Thyroid gland (tissue), 4 donors: Measurements from ENCODE around the gene ARFGEF3. TPM values are rescaled to one million over a fixed set of nuclear protein-coding genes. Genes with fewer than 3 reads are reported as not detected.
A peak's percentile ranks its signal among the peaks of the same experiment; 100 is the strongest.

ENCODE experiments used
- DNase-seq, 2 donors: peaks; one replicate each; pipeline ENCODE4 v3.0.0-alpha.2; 2019
- H3K27ac ChIP-seq, 3 donors: fragments of 200-600 bp; sonication (generic); 1 replicate in 2 of 3; 2 replicates in 1 of 3; pipeline ENCODE4 v1.5.1; 2016 to 2019; ENCODE audit warnings: mild to moderate bottlenecking in 1 of 3, moderate library complexity in 1 of 3
- H3K27me3 ChIP-seq: fragments of 200-600 bp; sonication (generic); one replicate; pipeline ENCODE4 v1.5.1; 2019
- H3K36me3 ChIP-seq, 2 donors: fragments of 200-600 bp; sonication (generic); one replicate each; pipeline ENCODE4 v1.5.1; 2016 to 2019
- H3K4me1 ChIP-seq, 2 donors: fragments of 200-600 bp; sonication (generic); one replicate each; pipeline ENCODE4 v1.5.1; 2017 to 2019
- H3K4me3 ChIP-seq, 3 donors: fragments of 200-600 bp; sonication (generic); replicated peaks in 1 of 3; 1 replicate in 2 of 3; 2 replicates in 1 of 3; pipeline ENCODE4 v1.5.1; 2016; ENCODE audit warnings: mild to moderate bottlenecking in 1 of 3
- H3K9me3 ChIP-seq: fragments of 200-600 bp; sonication (generic); one replicate; pipeline ENCODE4 v1.5.1; 2017
- CTCF ChIP-seq, 6 experiments: fragments of 200-600 bp in 3 of 6; fragments of 450-650 bp in 3 of 6; sonication (generic) in 3 of 6; IDR thresholded peaks; one replicate each; pipeline ENCODE4 v1.5.1; 2016 to 2019; ENCODE audit warnings: antibody characterized with exemption in 6 of 6, mild to moderate bottlenecking in 2 of 6, inconsistent platforms in 1 of 6, moderate library complexity in 1 of 6
- POLR2A ChIP-seq, 2 donors: fragments of 450-650 bp; IDR thresholded peaks; one replicate each; pipeline ENCODE4 v1.6.1; 2017; ENCODE audit warnings: antibody characterized with exemption in 2 of 2, mild to moderate bottlenecking in 2 of 2, moderate library complexity in 1 of 2
- WGBS, 2 donors: methylation state at CpG; one replicate each; pipeline ENCODE4 v1.1.5; 2017; 5-methylcytosine and 5-hydroxymethylcytosine counted together
- intact Hi-C: fragments of 100-400 bp; cut with DNase I; formaldehyde crosslinking; loops from one replicate; pipeline ENCODE4 v1.15.1; 2023
- total RNA-seq, 4 donors: library from RNA; depleted of rRNA; stranded (reverse); fragments of >200 nt; gene quantifications; one replicate each; pipeline ENCODE4 v1.2.3, GENCODE V29; 2016

ARFGEF3 gene, protein sequence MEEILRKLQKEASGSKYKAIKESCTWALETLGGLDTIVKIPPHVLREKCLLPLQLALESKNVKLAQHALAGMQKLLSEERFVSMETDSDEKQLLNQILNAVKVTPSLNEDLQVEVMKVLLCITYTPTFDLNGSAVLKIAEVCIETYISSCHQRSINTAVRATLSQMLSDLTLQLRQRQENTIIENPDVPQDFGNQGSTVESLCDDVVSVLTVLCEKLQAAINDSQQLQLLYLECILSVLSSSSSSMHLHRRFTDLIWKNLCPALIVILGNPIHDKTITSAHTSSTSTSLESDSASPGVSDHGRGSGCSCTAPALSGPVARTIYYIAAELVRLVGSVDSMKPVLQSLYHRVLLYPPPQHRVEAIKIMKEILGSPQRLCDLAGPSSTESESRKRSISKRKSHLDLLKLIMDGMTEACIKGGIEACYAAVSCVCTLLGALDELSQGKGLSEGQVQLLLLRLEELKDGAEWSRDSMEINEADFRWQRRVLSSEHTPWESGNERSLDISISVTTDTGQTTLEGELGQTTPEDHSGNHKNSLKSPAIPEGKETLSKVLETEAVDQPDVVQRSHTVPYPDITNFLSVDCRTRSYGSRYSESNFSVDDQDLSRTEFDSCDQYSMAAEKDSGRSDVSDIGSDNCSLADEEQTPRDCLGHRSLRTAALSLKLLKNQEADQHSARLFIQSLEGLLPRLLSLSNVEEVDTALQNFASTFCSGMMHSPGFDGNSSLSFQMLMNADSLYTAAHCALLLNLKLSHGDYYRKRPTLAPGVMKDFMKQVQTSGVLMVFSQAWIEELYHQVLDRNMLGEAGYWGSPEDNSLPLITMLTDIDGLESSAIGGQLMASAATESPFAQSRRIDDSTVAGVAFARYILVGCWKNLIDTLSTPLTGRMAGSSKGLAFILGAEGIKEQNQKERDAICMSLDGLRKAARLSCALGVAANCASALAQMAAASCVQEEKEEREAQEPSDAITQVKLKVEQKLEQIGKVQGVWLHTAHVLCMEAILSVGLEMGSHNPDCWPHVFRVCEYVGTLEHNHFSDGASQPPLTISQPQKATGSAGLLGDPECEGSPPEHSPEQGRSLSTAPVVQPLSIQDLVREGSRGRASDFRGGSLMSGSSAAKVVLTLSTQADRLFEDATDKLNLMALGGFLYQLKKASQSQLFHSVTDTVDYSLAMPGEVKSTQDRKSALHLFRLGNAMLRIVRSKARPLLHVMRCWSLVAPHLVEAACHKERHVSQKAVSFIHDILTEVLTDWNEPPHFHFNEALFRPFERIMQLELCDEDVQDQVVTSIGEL (N-terminal part only)
- total RNA-seq = 1 to 10 TPM; 2.4 to 7.2 (median 4.4) TPM

DNA sequence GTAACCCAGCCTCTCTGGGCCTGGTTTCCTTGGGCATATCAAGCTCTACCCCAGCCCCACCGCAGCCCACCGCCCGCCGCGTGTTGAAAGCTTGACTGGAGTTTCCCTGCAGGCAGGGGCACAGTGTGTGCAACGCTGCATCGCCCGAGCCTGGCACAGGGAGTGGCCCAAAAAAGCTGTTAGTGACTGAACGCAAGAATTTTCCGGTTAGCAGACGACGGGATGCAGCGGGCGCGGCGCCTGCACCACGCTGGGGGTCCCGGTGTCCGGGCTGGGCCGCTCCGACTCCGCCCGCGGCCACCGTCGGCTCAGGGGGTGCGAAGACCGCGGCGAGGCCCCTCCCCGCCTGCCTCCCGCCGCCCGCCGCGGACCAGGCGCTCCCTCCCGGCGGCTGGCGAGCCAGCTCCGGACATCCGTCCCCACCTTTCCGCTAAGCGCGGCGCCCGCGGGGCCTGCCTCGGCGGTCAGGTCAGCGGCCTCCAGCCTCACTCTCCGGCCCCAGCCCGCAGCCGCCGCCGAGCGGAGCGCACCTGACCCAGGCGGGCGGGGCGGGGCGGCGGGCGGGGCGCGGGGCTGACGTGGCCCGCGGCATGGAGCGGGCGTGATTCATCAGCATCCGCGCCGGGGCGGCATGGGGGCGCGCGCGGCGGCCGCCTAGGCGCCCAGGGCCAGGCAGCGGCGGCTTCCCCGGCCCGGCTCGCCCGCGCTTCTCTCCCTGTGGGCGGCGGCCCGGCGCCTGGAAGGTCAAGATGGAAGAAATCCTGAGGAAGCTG lies at the start of gene ARFGEF3:
TSS of gene ARFGEF3 (plus strand) at position 602 of the 773 bp plus-strand sequence. CDS start at position 750, 148 bp downstream.
- DNase-seq = peak; percentile 66
- H3K27me3 ChIP-seq = no peaks in the 10 kb centered on the region
- no peaks in the 10 kb centered on the region for H3K36me3 ChIP-seq
- TF ChIP-seq POLR2A (IDR thresholded peaks at IDR 0.05) (peak in 1 of 2 donors; percentile 41), CTCF (IDR thresholded peaks at IDR 0.05) (no peak)
- peak within 1 kb of the TSS; percentile 29 to 54 (median 54) for H3K4me3 ChIP-seq
- peaks cover 0 to 13% of the 10 kb centered on the region in 2 donors for H3K4me1 ChIP-seq
- H3K27ac ChIP-seq = no peak within 1 kb of the TSS
- intact Hi-C loops = no loop called here
- WGBS, 2 donors = 2 to 3% methylated on average over 11 to 29 of the region's 93 CpGs
- H3K9me3 ChIP-seq = no peaks in the 10 kb centered on the region

DNA sequence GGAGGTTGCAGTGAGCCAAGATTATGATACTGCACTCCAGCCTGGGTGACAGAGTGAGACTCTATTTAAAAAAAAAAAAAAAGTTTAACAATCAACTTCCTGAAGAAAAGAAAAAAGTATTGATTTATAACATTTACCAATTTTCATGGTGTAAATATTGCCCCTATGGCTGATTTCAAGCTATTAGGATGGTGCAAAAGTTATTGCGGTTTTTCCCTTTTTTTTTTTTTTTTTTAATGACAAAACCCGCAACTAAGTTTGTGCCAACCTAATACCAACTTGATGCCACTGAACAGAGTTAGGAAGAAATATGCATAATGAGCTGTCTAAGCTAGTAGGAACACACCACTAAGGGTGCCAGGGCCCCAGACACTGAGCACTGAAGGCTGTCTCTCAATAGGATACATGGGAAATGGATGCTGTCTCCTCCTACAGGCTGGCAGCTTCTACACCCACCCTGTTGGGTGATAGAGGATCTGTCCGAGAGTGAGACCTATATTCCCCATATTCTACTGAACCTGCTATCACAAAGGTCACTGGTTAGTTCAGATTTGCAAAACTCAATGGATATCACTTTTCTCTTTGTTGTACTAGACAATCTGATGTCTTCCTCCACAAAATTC lies 48.0 kb upstream of the ARFGEF3 start:
- Histone ChIP-seq H3K4me3 (no peak overlapping the region), H3K36me3 (no peaks in the 10 kb centered on the region), H3K4me1 (no peaks in the 10 kb centered on the region), H3K9me3 (no peaks in the 10 kb centered on the region), H3K27ac (no peak overlapping the region), H3K27me3 (no peaks in the 10 kb centered on the region)
- WGBS, 2 donors = 73 to 85% methylated on average over 3 of the region's 3 CpGs
- intact Hi-C loops = loop anchor here (10.0 kb wide), 1 partner anchor 481 kb away; no protein-coding TSS in a partner anchor
- no peak for DNase-seq
- no peak for TF ChIP-seq POLR2A (IDR thresholded peaks at IDR 0.05)
- TF ChIP-seq CTCF (IDR thresholded peaks at IDR 0.05) = no peak

- intact Hi-C loops = loop anchor here (5.0 to 10.0 kb wide), 4 partner anchors 172 to 480 kb away; partner anchors contain the start of gene HEBP2
- no peaks in the 10 kb centered on the region for H3K36me3 ChIP-seq
Observed at GRCh38 chr6:138115201-138115600, 46.5 kb upstream of the ARFGEF3 start.

More at GRCh38 chr6:138115201-138115600, 46.5 kb upstream of the ARFGEF3 start:
- Histone ChIP-seq H3K9me3 (no peaks in the 10 kb centered on the region), H3K4me3 (no peak overlapping the region), H3K27me3 (no peaks in the 10 kb centered on the region), H3K4me1 (no peaks in the 10 kb centered on the region), H3K27ac (no peak overlapping the region)
- WGBS, 2 donors = 58 to 60% methylated on average over 7 of the region's 7 CpGs
- DNase-seq = no peak
- TF ChIP-seq CTCF (IDR thresholded peaks at IDR 0.05) = no peak
- no peak for TF ChIP-seq POLR2A (IDR thresholded peaks at IDR 0.05)
